ENCODE measurements around the gene LNPK. TPM values are rescaled to one million over a fixed set of nuclear protein-coding genes. Genes with fewer than 3 reads are reported as not detected.
A peak's percentile ranks its signal among the peaks of the same experiment; 100 is the strongest.

The LNPK gene
- total and polyA plus RNA-seq, 9 of the 15 experiments (the other 6 are each of a cell fraction or from before 2014, with no cell fraction given) = 6.4 to 40.4 (median 21.3) TPM

DNA sequence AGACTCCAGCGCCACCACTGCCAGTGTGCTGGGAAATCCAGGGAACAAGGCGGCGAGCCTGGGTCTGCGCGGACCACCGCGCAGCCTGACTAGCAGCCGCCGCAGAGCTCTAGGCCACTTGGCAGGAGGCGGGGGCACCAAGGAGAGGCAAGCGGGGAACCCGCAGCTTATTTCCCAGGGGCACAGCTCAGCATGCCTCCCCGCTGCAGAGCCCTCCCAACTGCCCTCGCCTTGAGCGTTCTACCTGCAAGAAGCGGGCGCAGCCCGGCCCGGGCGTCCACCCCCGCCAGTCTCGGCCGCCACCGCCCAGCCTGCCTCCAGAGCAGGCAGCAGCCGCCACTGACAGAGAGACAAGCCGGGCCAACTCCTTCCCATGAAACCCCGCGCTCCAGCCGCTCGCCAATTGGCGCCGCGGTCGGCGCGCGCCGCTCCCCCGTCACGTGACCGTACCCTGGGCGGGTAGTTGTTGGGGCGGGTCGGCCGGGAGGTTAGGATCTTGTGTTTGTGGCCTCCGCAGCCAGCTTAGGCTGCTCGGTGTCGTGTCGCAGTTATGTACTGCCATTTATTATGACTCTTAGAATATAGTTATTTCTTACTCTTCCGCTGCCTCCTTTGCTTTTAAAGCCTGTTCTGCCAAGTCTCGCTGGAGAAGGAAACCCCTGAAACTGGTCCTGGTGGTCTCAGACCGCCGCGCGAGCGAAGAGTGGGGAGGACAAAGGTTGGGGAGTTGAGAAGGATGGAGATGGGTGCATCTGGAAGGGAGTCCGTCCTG, at the start of gene LNPK (continued):
- TF ChIP-seq ZFX (CRISPR knock-in tag; IDR thresholded peaks at IDR 0.05) = peak; percentile 97
- TF ChIP-seq ETS2 (tag; IDR thresholded peaks at IDR 0.05; ENCODE audit: borderline replicate concordance, poor library complexity, severe bottlenecking) = no peak
- no peak for TF ChIP-seq PRPF4 (IDR thresholded peaks at IDR 0.05; ENCODE audit: insufficient read depth, low read depth, low read length, poor library complexity, severe bottlenecking)
- no peak for TF ChIP-seq ZNF253 (CRISPR knock-in tag; conservative IDR thresholded peaks at IDR 0.05)
- no peak for TF ChIP-seq ZNF23 (CRISPR knock-in tag; IDR thresholded peaks at IDR 0.05)
- TF ChIP-seq FOXM1 (IDR thresholded peaks at IDR 0.05; ENCODE audit: low read depth) = no peak
- peak; percentile 67; the same call in 1 of the 2 replicates for TF ChIP-seq FOXM1 (CRISPR knock-in tag; IDR thresholded peaks at IDR 0.05; ENCODE audit: low read depth)
- TF ChIP-seq, protein P1, sequence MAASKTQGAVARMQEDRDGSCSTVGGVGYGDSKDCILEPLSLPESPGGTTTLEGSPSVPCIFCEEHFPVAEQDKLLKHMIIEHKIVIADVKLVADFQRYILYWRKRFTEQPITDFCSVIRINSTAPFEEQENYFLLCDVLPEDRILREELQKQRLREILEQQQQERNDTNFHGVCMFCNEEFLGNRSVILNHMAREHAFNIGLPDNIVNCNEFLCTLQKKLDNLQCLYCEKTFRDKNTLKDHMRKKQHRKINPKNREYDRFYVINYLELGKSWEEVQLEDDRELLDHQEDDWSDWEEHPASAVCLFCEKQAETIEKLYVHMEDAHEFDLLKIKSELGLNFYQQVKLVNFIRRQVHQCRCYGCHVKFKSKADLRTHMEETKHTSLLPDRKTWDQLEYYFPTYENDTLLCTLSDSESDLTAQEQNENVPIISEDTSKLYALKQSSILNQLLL (CRISPR knock-in tag; IDR thresholded peaks at IDR 0.05; ENCODE audit: borderline replicate concordance) = no peak
- TF ChIP-seq SREBF2 (CRISPR knock-in tag; IDR thresholded peaks at IDR 0.05) = no peak
- TF ChIP-seq, protein P2, sequence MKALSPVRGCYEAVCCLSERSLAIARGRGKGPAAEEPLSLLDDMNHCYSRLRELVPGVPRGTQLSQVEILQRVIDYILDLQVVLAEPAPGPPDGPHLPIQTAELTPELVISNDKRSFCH (CRISPR knock-in tag; IDR thresholded peaks at IDR 0.05) = no peak
- TF ChIP-seq, protein P2 (tag; IDR thresholded peaks at IDR 0.05) = no peak
- peak; percentile 84 for TF ChIP-seq POLR2B (IDR thresholded peaks at IDR 0.05; ENCODE audit: low read depth, partially characterized antibody)
- TF ChIP-seq, protein P3, sequence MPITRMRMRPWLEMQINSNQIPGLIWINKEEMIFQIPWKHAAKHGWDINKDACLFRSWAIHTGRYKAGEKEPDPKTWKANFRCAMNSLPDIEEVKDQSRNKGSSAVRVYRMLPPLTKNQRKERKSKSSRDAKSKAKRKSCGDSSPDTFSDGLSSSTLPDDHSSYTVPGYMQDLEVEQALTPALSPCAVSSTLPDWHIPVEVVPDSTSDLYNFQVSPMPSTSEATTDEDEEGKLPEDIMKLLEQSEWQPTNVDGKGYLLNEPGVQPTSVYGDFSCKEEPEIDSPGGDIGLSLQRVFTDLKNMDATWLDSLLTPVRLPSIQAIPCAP (CRISPR knock-in tag; IDR thresholded peaks at IDR 0.05; ENCODE audit: borderline replicate concordance) = peak; percentile 68; the same call in 1 of the 2 replicates
- peak; percentile 51; the same call in 1 of the 2 replicates for TF ChIP-seq JUND (IDR thresholded peaks at IDR 0.05; ENCODE audit: borderline replicate concordance, low read depth, low read length)
- peak; percentile 3; the same call in 1 of the 3 replicates for TF ChIP-seq JUND (tag; IDR thresholded peaks at IDR 0.05; ENCODE audit: borderline replicate concordance, low read depth, low read length)
- TF ChIP-seq PHB2 (IDR thresholded peaks at IDR 0.05; ENCODE audit: low read depth) = no peak
- TF ChIP-seq FUS (optimal IDR thresholded peaks at IDR 0.05; ENCODE audit: low read depth, low read length) = no peak
- TF ChIP-seq, protein P4, sequence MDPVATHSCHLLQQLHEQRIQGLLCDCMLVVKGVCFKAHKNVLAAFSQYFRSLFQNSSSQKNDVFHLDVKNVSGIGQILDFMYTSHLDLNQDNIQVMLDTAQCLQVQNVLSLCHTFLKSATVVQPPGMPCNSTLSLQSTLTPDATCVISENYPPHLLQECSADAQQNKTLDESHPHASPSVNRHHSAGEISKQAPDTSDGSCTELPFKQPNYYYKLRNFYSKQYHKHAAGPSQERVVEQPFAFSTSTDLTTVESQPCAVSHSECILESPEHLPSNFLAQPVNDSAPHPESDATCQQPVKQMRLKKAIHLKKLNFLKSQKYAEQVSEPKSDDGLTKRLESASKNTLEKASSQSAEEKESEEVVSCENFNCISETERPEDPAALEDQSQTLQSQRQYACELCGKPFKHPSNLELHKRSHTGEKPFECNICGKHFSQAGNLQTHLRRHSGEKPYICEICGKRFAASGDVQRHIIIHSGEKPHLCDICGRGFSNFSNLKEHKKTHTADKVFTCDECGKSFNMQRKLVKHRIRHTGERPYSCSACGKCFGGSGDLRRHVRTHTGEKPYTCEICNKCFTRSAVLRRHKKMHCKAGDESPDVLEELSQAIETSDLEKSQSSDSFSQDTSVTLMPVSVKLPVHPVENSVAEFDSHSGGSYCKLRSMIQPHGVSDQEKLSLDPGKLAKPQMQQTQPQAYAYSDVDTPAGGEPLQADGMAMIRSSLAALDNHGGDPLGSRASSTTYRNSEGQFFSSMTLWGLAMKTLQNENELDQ (CRISPR knock-in tag; IDR thresholded peaks at IDR 0.05; ENCODE audit: borderline replicate concordance) = no peak
- TF ChIP-seq MTA3 (IDR thresholded peaks at IDR 0.05; ENCODE audit: borderline replicate concordance) = no peak
- no peak; the same call in 1 of the 2 replicates for TF ChIP-seq CREB1 (IDR thresholded peaks at IDR 0.05)
- TF ChIP-seq CREB1 (CRISPR knock-in tag; IDR thresholded peaks at IDR 0.05) = no peak; the same call in 1 of the 2 replicates
- peak; percentile 54; the same call in 1 of the 2 replicates for TF ChIP-seq HEY1 (CRISPR knock-in tag; IDR thresholded peaks at IDR 0.05; ENCODE audit: borderline replicate concordance)
- TF ChIP-seq ZNF282 (CRISPR knock-in tag; IDR thresholded peaks at IDR 0.05) = no peak

Data from K562 (cell line).